HL-60 (cell line): ENCODE results near the gene GALNT13.

Source experiments
- DNase-seq, 2 experiments: peaks; one replicate each; pipeline ENCODE4 v3.0.0-alpha.2; 2010 to 2020; ENCODE audit warnings: low read depth in 1 of 2, low spot score in 1 of 2
- H3K27ac ChIP-seq: fragments of 250-450 bp; sonication (Bioruptor Pico); replicated peaks from 2 replicates; pipeline ENCODE4 v1.5.1; 2020; ENCODE audit warnings: mild to moderate bottlenecking, moderate library complexity
- H3K27me3 ChIP-seq: fragments of 250-450 bp; sonication (Bioruptor Pico); 2 replicates; pipeline ENCODE4 v1.5.1; 2021; ENCODE audit warnings: mild to moderate bottlenecking, moderate library complexity; ENCODE audit not compliant: insufficient read depth, poor library complexity, severe bottlenecking
- H3K4me3 ChIP-seq: replicated peaks from 2 replicates; pipeline ENCODE4 v1.5.1; 2011; ENCODE audit warnings: mild to moderate bottlenecking, control low read depth, low read length; ENCODE audit not compliant: insufficient read depth
- GABPA ChIP-seq: IDR thresholded peaks from 2 replicates; pipeline ENCODE4 v1.6.1; 2012; ENCODE audit warnings: low read depth
- POLR2AphosphoS5 ChIP-seq: IDR thresholded peaks from 2 replicates; pipeline ENCODE4 v1.6.1; 2012; ENCODE audit warnings: low read depth
- SPI1 ChIP-seq: IDR thresholded peaks from 2 replicates; pipeline ENCODE4 v1.6.1; 2012; ENCODE audit warnings: low read depth, mild to moderate bottlenecking, borderline replicate concordance
- TF ChIP-seq, protein P1 (sequence below): IDR thresholded peaks from one replicate; pipeline ENCODE4 v1.5.1; 2011; ENCODE audit warnings: low read length, control low read depth, inconsistent platforms; ENCODE audit not compliant: insufficient read depth
- TF ChIP-seq, protein P2 (sequence below): IDR thresholded peaks from 2 replicates; pipeline ENCODE4 v1.6.1; 2012; ENCODE audit warnings: low read depth; ENCODE audit not compliant: insufficient replicate concordance

Gene GALNT13

DNA sequence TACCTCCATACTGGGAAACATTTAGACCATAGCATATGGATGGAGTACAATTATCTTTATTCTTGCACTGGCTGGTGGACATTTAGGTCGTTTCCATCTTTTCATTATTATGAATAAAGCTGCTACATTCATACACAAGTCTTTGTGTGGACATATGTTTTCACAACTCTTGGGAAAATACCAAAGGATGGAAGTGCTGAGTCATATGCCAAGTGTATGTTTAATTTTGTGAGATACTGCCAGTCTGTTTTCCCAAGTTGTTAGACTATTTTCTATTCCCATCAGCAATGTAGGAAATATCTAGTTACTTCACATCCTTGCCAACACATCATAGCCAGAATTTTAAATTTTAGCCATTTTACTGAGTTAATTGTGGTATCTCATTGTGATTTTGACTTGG lies 91.5 kb downstream of the GALNT13 start:
- Histone ChIP-seq H3K4me3 (no peak overlapping the region), H3K27ac (no peak overlapping the region), H3K27me3 (no peaks in the 10 kb centered on the region)
- no peak for DNase-seq
- TF ChIP-seq POLR2AphosphoS5 (no peak), GABPA (no peak), SPI1 (no peak)
- TF ChIP-seq, protein P1, sequence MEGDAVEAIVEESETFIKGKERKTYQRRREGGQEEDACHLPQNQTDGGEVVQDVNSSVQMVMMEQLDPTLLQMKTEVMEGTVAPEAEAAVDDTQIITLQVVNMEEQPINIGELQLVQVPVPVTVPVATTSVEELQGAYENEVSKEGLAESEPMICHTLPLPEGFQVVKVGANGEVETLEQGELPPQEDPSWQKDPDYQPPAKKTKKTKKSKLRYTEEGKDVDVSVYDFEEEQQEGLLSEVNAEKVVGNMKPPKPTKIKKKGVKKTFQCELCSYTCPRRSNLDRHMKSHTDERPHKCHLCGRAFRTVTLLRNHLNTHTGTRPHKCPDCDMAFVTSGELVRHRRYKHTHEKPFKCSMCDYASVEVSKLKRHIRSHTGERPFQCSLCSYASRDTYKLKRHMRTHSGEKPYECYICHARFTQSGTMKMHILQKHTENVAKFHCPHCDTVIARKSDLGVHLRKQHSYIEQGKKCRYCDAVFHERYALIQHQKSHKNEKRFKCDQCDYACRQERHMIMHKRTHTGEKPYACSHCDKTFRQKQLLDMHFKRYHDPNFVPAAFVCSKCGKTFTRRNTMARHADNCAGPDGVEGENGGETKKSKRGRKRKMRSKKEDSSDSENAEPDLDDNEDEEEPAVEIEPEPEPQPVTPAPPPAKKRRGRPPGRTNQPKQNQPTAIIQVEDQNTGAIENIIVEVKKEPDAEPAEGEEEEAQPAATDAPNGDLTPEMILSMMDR, result no peak
- TF ChIP-seq, protein P2, sequence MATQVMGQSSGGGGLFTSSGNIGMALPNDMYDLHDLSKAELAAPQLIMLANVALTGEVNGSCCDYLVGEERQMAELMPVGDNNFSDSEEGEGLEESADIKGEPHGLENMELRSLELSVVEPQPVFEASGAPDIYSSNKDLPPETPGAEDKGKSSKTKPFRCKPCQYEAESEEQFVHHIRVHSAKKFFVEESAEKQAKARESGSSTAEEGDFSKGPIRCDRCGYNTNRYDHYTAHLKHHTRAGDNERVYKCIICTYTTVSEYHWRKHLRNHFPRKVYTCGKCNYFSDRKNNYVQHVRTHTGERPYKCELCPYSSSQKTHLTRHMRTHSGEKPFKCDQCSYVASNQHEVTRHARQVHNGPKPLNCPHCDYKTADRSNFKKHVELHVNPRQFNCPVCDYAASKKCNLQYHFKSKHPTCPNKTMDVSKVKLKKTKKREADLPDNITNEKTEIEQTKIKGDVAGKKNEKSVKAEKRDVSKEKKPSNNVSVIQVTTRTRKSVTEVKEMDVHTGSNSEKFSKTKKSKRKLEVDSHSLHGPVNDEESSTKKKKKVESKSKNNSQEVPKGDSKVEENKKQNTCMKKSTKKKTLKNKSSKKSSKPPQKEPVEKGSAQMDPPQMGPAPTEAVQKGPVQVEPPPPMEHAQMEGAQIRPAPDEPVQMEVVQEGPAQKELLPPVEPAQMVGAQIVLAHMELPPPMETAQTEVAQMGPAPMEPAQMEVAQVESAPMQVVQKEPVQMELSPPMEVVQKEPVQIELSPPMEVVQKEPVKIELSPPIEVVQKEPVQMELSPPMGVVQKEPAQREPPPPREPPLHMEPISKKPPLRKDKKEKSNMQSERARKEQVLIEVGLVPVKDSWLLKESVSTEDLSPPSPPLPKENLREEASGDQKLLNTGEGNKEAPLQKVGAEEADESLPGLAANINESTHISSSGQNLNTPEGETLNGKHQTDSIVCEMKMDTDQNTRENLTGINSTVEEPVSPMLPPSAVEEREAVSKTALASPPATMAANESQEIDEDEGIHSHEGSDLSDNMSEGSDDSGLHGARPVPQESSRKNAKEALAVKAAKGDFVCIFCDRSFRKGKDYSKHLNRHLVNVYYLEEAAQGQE, result no peak

DNA sequence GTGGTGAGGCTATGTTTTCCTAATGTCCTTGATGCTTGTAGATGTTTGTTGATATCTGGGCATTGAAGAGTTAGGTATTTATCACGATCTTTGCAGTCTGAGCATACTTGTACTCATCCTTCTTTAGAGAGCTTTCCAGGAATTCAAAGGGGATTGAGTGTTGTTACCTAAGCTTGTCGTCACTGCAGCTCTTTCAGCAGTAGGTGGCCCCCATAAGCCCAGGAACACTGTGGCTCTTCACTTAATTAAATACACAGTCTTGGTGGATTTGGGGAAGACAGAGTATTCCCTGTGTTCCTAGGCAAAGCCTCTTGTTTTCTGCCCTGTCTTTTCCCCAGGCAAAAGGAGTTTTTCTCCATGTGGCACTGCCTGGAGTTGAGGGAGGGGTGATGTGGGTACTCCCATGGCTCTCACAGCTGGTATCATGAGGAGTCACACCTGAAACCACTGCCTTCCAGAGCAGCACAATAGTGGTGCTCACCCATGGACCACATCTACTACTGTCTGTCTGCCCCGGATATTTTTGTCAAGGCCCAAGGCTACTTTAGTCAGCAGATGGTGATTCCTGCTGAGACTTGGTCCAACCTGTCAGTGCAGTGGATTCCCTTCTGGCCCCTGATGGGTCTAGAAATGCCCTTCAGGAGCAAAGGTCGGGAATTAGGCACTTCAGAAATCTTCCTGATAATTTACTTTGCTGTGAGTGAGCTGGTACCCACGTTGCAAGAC lies 95.7 kb downstream of the GALNT13 start:
- H3K27ac ChIP-seq, result no peak overlapping the region
- DNase-seq, result no peak
- no peaks in the 10 kb centered on the region for H3K27me3 ChIP-seq
- no peak for TF ChIP-seq POLR2AphosphoS5
- TF ChIP-seq, protein P1, result no peak
- TF ChIP-seq, protein P2, result no peak
- TF ChIP-seq GABPA, result no peak
- no peak overlapping the region for H3K4me3 ChIP-seq

DNA sequence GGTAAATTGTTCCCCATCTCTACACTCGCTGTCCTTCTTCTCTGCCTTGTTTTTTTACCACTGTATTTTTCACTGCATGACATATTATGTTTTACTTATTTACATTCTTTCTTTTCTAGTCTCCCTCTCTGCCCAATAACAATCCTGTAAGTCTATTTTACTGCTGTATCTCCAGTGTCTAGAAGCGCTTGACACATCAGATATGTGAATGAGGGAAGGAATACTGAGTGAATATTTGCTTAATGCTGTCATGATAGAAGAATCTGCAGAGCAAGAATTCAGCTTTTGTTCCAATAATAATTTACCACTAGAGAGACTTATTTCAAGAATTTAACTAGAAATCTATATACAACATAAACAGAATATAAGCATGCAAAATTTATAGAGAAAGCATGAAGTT lies 99.5 kb downstream of the GALNT13 start:
- DNase-seq, result no peak
- Histone ChIP-seq H3K27me3 (no peaks in the 10 kb centered on the region), H3K4me3 (no peak overlapping the region), H3K27ac (no peak overlapping the region)
- TF ChIP-seq SPI1 (no peak), POLR2AphosphoS5 (no peak), GABPA (no peak)
- TF ChIP-seq, protein P1, result no peak
- TF ChIP-seq, protein P2, result no peak
